Testis (tissue), 5 donors: ENCODE results near the gene BLOC1S4. TPM values are rescaled to one million over a fixed set of nuclear protein-coding genes. Genes with fewer than 3 reads are reported as not detected.
"Not testable (repeated sequence)": the region's sequence is repeated elsewhere in the genome, so short reads cannot be mapped to it uniquely, and the experiment has no call there.

Experiments used
- DNase-seq: peaks from one replicate; pipeline ENCODE4 v3.0.0-alpha.2; 2019
- H3K27ac ChIP-seq, 2 donors: fragments of 200-600 bp; sonication (generic); one replicate each; pipeline ENCODE4 v1.5.1; 2019
- H3K27me3 ChIP-seq: fragments of 200-600 bp; sonication (generic); one replicate; pipeline ENCODE4 v1.5.1; 2019
- H3K36me3 ChIP-seq: fragments of 200-600 bp; sonication (generic); one replicate; pipeline ENCODE4 v1.5.1; 2017; ENCODE audit warnings: low read depth; ENCODE audit errors: missing control alignments
- H3K4me1 ChIP-seq: fragments of 200-600 bp; sonication (generic); one replicate; pipeline ENCODE4 v1.5.1; 2019
- H3K4me3 ChIP-seq, 2 donors: fragments of 200-600 bp; sonication (generic); one replicate each; pipeline ENCODE4 v1.5.1; 2017 to 2019
- H3K9me3 ChIP-seq: fragments of 200-600 bp; sonication (generic); one replicate; pipeline ENCODE4 v1.5.1; 2017
- CTCF ChIP-seq, 3 experiments: fragments of 450-650 bp in 2 of 3; fragments of 200-600 bp in 1 of 3; sonication (generic) in 1 of 3; IDR thresholded peaks; one replicate each; pipeline ENCODE4 v1.5.1; 2016 to 2019; ENCODE audit warnings: antibody characterized with exemption in 3 of 3, mild to moderate bottlenecking in 2 of 3, moderate library complexity in 1 of 3
- POLR2A ChIP-seq: fragments of 450-650 bp; IDR thresholded peaks from one replicate; pipeline ENCODE4 v1.6.1; 2017; ENCODE audit warnings: antibody characterized with exemption, mild to moderate bottlenecking, moderate library complexity
- WGBS, 2 donors: methylation state at CpG; one replicate each; pipeline ENCODE4 v1.1.5; 2018; 5-methylcytosine and 5-hydroxymethylcytosine counted together
- intact Hi-C: fragments of 100-400 bp; cut with DNase I; formaldehyde crosslinking; loops from one replicate; pipeline ENCODE4 v1.15.1; 2023; ENCODE audit warnings: low total_unique reads
- long read RNA-seq, 2 donors: transcript quantifications; one replicate each; lab custom pipeline, GENCODE V29; 2026
- polyA plus RNA-seq: library from polyadenylated mRNA; stranded (reverse); fragments of 350-450 nt; fragmentation: Illumina TruSeq; extraction: RNeasy Lipid Tissue Mini Kit (QIAGEN cat#74804); gene quantifications from one replicate; pipeline ENCODE4 v1.2.3, GENCODE V29; 2014; ENCODE audit warnings: low read depth, low replicate concordance; ENCODE audit not compliant: insufficient read depth
- total RNA-seq, 2 donors: library from RNA; depleted of rRNA; stranded (reverse); fragments of >200 nt; gene quantifications; one replicate each; pipeline ENCODE4 v1.2.3, GENCODE V29; 2016

The BLOC1S4 gene
- total RNA-seq: 10 to 100 TPM; 21.3 to 27.3 TPM
- polyA plus RNA-seq: 10.2 TPM
- long read RNA-seq, donor 1, transcript BLOC1S4-201 (1 exons, 1,617 nt): major isoform, 27 of 27 reads
- long read RNA-seq, donor 1, partial matches to known transcripts: 0 of 27 reads
- long read RNA-seq, donor 1, other reads (novel, unspliced or antisense): 0 of 27 reads
- long read RNA-seq, donor 2, transcript BLOC1S4-201 (1 exons, 1,617 nt): major isoform, 33 of 33 reads
- long read RNA-seq, donor 2, partial matches to known transcripts: 0 of 33 reads
- long read RNA-seq, donor 2, other reads (novel, unspliced or antisense): 0 of 33 reads

- Histone ChIP-seq H3K27me3 (no peaks in the 10 kb centered on the region), H3K4me3 (peak within 1 kb of the TSS; percentile 75), H3K36me3 (no peaks in the 10 kb centered on the region), H3K9me3 (no peaks in the 10 kb centered on the region), H3K27ac (peak within 1 kb of the TSS; percentile 83 to 90), H3K4me1 (peaks cover 9% of the 10 kb centered on the region)
- intact Hi-C loops: no loop called here
- 0 to 1% methylated on average over 61 to 101 of the region's 109 CpGs for WGBS, 2 donors
- TF ChIP-seq CTCF (IDR thresholded peaks at IDR 0.05) (peak in 2 of 3 experiments; percentile 5 to 46), POLR2A (peak; percentile 11)
- peak; percentile 90 for DNase-seq
These were observed at the start of gene BLOC1S4 for GRCh38 chr4:6716018-6716911. TSS of gene BLOC1S4 (plus strand) at chr4:6716174. CDS start at chr4:6716210, 36 bp downstream.

- intact Hi-C loops: no loop called here
- Histone ChIP-seq H3K9me3 (no peaks in the 10 kb centered on the region), H3K36me3 (no peaks in the 10 kb centered on the region), H3K4me3 (no peak overlapping the region), H3K27ac (no peak overlapping the region), H3K27me3 (no peaks in the 10 kb centered on the region), H3K4me1 (peaks cover 3% of the 10 kb centered on the region)
- TF ChIP-seq CTCF (IDR thresholded peaks at IDR 0.05) (no peak), POLR2A (no peak)
- WGBS, 2 donors: 91 to 92% methylated on average over 11 of the region's 11 CpGs
- no peak for DNase-seq
These were observed 47.6 kb upstream of the BLOC1S4 start for GRCh38 chr4:6668391-6668790.

- H3K36me3 ChIP-seq: peaks cover 4% of the 10 kb centered on the region
- H3K4me1 ChIP-seq: peaks cover 23% of the 10 kb centered on the region
- no peaks in the 10 kb centered on the region for H3K27me3 ChIP-seq
- 91 to 92% methylated on average over 1 of the region's 1 CpG for WGBS, 2 donors
- no peaks in the 10 kb centered on the region for H3K9me3 ChIP-seq
- no peak overlapping the region for H3K4me3 ChIP-seq
- no peak overlapping the region for H3K27ac ChIP-seq
- no peak for DNase-seq
- TF ChIP-seq CTCF (IDR thresholded peaks at IDR 0.05) (no peak), POLR2A (no peak)
- intact Hi-C loops: no loop called here
These were observed 44.3 kb upstream of the BLOC1S4 start for GRCh38 chr4:6671648-6672047.

GRCh38 chr4:6672131-6672530, 43.8 kb upstream of the BLOC1S4 start:
- Histone ChIP-seq H3K36me3 (peaks cover 4% of the 10 kb centered on the region), H3K9me3 (no peaks in the 10 kb centered on the region), H3K27me3 (no peaks in the 10 kb centered on the region), H3K27ac (no peak overlapping the region), H3K4me3 (no peak overlapping the region), H3K4me1 (peaks cover 25% of the 10 kb centered on the region)
- intact Hi-C loops: no loop called here
- 77 to 79% methylated on average over 19 of the region's 19 CpGs for WGBS, 2 donors
- DNase-seq: no peak
- no peak for TF ChIP-seq CTCF (IDR thresholded peaks at IDR 0.05)

GRCh38 chr4:6672541-6673190, 43.3 kb upstream of the BLOC1S4 start:
- H3K27me3 ChIP-seq, H3K27ac ChIP-seq, intact Hi-C loops, H3K36me3 ChIP-seq, H3K9me3 ChIP-seq, DNase-seq: not testable (repeated sequence)
- Histone ChIP-seq H3K4me1 (peaks cover 25% of the 10 kb centered on the region), H3K4me3 (peak overlapping the region; percentile 77 to 87)
- 61 to 71% methylated on average over 13 to 32 of the region's 34 CpGs for WGBS, 2 donors

- H3K4me1 ChIP-seq: peaks cover 25% of the 10 kb centered on the region
- H3K27ac ChIP-seq: peak overlapping the region; percentile 86 to 91
- H3K27me3 ChIP-seq, H3K9me3 ChIP-seq, intact Hi-C loops, H3K36me3 ChIP-seq: not testable (repeated sequence)
- 18 to 22% methylated on average over 13 to 14 of the region's 14 CpGs for WGBS, 2 donors
- DNase-seq: peak; percentile 57
- peak overlapping the region; percentile 77 to 87 for H3K4me3 ChIP-seq
These were observed 42.7 kb upstream of the BLOC1S4 start for GRCh38 chr4:6673191-6673659.
